Measurements from ENCODE around the gene STK39.

The STK39 gene

DNA sequence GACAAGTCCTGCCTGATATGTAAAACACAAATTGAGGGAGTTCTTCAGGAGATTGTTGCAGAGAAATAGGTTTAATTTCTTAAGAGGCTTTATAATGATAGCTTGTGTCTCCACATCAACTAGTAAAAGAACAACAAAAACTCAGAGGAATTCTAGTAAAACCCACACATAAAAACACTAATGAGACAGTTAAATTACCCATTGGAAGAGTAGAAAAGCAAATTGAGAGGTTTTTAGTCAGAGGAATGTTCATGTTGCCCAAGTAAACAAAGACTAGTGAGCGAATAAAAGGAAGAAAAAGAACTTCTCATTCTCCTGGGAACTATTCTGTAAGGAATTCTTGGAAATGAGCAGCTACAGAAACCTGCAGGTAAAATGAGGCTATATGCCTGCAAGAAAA, 330.6 kb downstream of the STK39 start:
- DNase-seq (ENCODE audit: low read depth), result no peak

DNA sequence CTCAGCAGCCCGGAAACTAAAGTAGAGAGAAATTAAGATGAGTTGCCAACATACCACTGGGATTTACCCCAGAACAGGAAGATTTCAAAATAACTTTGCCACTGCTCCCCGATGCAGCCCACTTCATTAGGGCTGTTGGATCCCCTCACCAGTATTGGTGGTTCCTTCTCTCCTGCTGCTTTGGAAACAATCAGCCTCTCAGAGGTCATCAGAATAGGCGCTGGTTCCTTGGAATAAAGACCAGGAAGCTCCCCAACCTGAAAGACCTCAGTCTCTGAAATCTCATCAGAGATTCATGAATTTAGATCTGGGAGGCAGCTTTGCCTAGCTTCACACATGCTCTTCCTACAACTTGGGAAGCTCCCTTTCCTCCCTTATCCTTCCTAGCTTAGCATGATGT, 332.4 kb downstream of the STK39 start:
- no peak for DNase-seq (ENCODE audit: low read depth)

DNA sequence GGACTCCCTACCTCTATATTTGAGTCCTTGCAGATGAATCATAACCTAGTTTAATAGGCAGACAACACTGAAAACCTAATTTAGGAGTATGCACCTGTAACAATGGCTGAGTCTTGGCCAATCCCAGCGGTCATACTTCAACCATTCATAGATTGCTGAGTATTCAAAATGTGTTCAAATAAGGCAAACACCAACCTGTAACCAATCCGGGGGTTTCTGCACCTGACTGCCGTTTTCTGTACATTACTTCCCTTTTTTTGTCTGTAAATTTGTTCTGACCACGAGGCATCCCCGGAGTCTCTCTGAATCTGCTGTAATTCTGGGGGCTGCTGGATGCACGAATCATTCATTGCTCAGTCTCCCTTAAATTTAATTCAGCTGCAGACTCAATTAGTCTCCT, 338.6 kb downstream of the STK39 start:
- no peak for DNase-seq (ENCODE audit: low read depth)

DNA sequence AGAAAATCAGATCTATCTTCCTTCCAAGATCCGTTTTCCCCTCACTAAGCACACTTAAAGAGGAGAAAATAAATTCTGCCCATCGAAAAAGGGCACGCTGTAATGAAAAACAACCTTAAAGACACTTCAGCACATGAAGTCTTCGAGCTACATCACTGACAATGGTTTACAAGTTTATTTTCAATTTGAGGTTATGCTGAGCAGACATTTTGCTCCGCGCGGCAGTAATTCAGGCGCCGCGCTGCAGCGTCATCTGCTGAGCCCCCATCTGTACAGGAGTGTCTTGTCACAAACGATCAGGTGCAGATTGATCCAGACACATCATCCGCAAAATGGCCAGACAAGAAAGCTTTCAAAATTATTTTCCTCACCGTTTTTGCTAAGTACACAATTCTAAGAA, 341.7 kb downstream of the STK39 start:
- no peak for DNase-seq (ENCODE audit: low read depth)

Measured in HS-5 (cell line).